HG03457 (cell line): ENCODE data around the gene GRIK2.
"Not testable (repeated sequence)": the region's sequence is repeated elsewhere in the genome, so short reads cannot be mapped to it uniquely, and the experiment has no call there.

Experiments
- ATAC-seq: cut with Tn5 transposase; IDR thresholded peaks from one replicate; pipeline ENCODE4 v1.9.1; 2021; ENCODE audit warnings: moderate number of reproducible peaks; ENCODE audit not compliant: unreplicated experiment

The GRIK2 gene

GRCh38 chr6:101614774-101615173, 221.3 kb downstream of the GRIK2 start:
- ATAC-seq = no peak

GRCh38 chr6:101626269-101626668, 232.8 kb downstream of the GRIK2 start:
- ATAC-seq = no peak

- no peak for ATAC-seq
Observed at GRCh38 chr6:101630941-101631340, 237.4 kb downstream of the GRIK2 start.

GRCh38 chr6:101633081-101633480, 239.6 kb downstream of the GRIK2 start:
- no peak for ATAC-seq

GRCh38 chr6:101638865-101639264, 245.4 kb downstream of the GRIK2 start:
- not testable (repeated sequence) for ATAC-seq

GRCh38 chr6:101640131-101640530, 246.6 kb downstream of the GRIK2 start:
- no peak for ATAC-seq

GRCh38 chr6:101645770-101646169, 252.3 kb downstream of the GRIK2 start:
- no peak for ATAC-seq

GRCh38 chr6:101650402-101651100, 257.0 kb downstream of the GRIK2 start:
- no peak for ATAC-seq

- ATAC-seq = no peak
Observed at GRCh38 chr6:101652079-101652478, 258.6 kb downstream of the GRIK2 start.

GRCh38 chr6:101655109-101655508, 261.6 kb downstream of the GRIK2 start:
- ATAC-seq = no peak

GRCh38 chr6:101662111-101662897, 268.8 kb downstream of the GRIK2 start:
- peak; percentile 85 for ATAC-seq

GRCh38 chr6:101663100-101663499, 269.6 kb downstream of the GRIK2 start:
- no peak for ATAC-seq

- no peak for ATAC-seq
Observed at GRCh38 chr6:101666256-101666655, 272.7 kb downstream of the GRIK2 start.

GRCh38 chr6:101668496-101669030, 275.1 kb downstream of the GRIK2 start:
- no peak for ATAC-seq

GRCh38 chr6:101676187-101676586, 282.7 kb downstream of the GRIK2 start:
- ATAC-seq = no peak

- no peak for ATAC-seq
Observed at GRCh38 chr6:101682937-101683336, 289.4 kb downstream of the GRIK2 start.

- ATAC-seq = no peak
Observed at GRCh38 chr6:101683884-101684283, 290.4 kb downstream of the GRIK2 start.

- no peak for ATAC-seq
Observed at GRCh38 chr6:101686653-101687052, 293.1 kb downstream of the GRIK2 start.

- ATAC-seq = no peak
Observed at GRCh38 chr6:101689156-101689555, 295.6 kb downstream of the GRIK2 start.

GRCh38 chr6:101689695-101690094, 296.2 kb downstream of the GRIK2 start:
- no peak for ATAC-seq

- ATAC-seq = no peak
Observed at GRCh38 chr6:101700655-101701054, 307.1 kb downstream of the GRIK2 start.

GRCh38 chr6:101703311-101703710, 309.8 kb downstream of the GRIK2 start:
- ATAC-seq = no peak
